ENCODE data around the gene TGFB1.

DNA sequence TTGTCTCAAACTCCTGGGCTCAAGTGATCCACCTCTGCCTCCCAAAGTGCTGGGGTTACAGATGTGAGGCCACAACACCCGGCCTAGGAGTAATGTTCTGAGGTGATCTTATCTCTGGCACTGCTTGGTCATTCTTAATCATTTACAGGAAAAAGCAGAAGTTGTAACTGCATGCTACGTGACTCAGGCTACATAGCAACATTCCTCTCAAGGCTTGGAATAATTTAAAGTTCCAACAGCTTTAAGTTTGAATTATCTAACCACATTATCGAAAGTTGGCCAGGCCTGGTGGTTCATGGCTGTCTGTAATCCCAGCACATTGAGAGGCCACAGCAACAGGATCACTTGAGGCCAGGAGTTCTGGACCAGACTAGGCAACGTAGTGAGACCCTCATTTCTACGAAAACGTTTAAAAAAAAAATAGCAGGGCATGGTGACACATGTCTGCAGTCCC, 14.2 kb upstream of the TGFB1 start:
- TF ChIP-seq, protein P1, sequence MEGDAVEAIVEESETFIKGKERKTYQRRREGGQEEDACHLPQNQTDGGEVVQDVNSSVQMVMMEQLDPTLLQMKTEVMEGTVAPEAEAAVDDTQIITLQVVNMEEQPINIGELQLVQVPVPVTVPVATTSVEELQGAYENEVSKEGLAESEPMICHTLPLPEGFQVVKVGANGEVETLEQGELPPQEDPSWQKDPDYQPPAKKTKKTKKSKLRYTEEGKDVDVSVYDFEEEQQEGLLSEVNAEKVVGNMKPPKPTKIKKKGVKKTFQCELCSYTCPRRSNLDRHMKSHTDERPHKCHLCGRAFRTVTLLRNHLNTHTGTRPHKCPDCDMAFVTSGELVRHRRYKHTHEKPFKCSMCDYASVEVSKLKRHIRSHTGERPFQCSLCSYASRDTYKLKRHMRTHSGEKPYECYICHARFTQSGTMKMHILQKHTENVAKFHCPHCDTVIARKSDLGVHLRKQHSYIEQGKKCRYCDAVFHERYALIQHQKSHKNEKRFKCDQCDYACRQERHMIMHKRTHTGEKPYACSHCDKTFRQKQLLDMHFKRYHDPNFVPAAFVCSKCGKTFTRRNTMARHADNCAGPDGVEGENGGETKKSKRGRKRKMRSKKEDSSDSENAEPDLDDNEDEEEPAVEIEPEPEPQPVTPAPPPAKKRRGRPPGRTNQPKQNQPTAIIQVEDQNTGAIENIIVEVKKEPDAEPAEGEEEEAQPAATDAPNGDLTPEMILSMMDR (IDR thresholded peaks at IDR 0.05 in 2 of 3, conservative IDR thresholded peaks at IDR 0.05 in 1 of 3; ENCODE audit: borderline replicate concordance in 1 of 3, insufficient read depth in 1 of 3, low read depth in 2 of 3, low read length in 2 of 3): no peak
- TF ChIP-seq ATF3 (IDR thresholded peaks at IDR 0.05) (no peak), SRF (IDR thresholded peaks at IDR 0.05; ENCODE audit: low read depth) (no peak), ZFX (IDR thresholded peaks at IDR 0.05) (no peak), POLR2A (IDR thresholded peaks at IDR 0.05; ENCODE audit: borderline replicate concordance, extremely low read depth, insufficient read depth, insufficient read length) (no peak), JUND (IDR thresholded peaks at IDR 0.05) (no peak), EGR1 (IDR thresholded peaks at IDR 0.05; ENCODE audit: low read depth) (no peak), ZNF274 (IDR thresholded peaks at IDR 0.05; ENCODE audit: low read depth, low read length) (no peak), EZH2 (IDR thresholded peaks at IDR 0.05) (no peak), YY1 (IDR thresholded peaks at IDR 0.05; ENCODE audit: extremely low read depth, insufficient replicate concordance, low read depth, low read length) (no peak)
- TF ChIP-seq, protein P2, sequence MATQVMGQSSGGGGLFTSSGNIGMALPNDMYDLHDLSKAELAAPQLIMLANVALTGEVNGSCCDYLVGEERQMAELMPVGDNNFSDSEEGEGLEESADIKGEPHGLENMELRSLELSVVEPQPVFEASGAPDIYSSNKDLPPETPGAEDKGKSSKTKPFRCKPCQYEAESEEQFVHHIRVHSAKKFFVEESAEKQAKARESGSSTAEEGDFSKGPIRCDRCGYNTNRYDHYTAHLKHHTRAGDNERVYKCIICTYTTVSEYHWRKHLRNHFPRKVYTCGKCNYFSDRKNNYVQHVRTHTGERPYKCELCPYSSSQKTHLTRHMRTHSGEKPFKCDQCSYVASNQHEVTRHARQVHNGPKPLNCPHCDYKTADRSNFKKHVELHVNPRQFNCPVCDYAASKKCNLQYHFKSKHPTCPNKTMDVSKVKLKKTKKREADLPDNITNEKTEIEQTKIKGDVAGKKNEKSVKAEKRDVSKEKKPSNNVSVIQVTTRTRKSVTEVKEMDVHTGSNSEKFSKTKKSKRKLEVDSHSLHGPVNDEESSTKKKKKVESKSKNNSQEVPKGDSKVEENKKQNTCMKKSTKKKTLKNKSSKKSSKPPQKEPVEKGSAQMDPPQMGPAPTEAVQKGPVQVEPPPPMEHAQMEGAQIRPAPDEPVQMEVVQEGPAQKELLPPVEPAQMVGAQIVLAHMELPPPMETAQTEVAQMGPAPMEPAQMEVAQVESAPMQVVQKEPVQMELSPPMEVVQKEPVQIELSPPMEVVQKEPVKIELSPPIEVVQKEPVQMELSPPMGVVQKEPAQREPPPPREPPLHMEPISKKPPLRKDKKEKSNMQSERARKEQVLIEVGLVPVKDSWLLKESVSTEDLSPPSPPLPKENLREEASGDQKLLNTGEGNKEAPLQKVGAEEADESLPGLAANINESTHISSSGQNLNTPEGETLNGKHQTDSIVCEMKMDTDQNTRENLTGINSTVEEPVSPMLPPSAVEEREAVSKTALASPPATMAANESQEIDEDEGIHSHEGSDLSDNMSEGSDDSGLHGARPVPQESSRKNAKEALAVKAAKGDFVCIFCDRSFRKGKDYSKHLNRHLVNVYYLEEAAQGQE (IDR thresholded peaks at IDR 0.05; ENCODE audit: low read depth): no peak
